Tibial nerve (tissue), 4 donors: ENCODE measurements around the gene NUFIP2.

Experiments used
- EP300 ChIP-seq, 2 donors: sonication (generic); formaldehyde crosslinking; IDR thresholded peaks; one replicate each; pipeline ENCODE4 v1.6.1; 2017; ENCODE audit warnings: antibody characterized with exemption in 2 of 2, mild to moderate bottlenecking in 1 of 2
- POLR2A ChIP-seq, 2 donors: fragments of 450-650 bp; IDR thresholded peaks; one replicate each; pipeline ENCODE4 v1.6.1; 2017; ENCODE audit warnings: antibody characterized with exemption in 2 of 2, mild to moderate bottlenecking in 2 of 2, moderate library complexity in 2 of 2
- TF ChIP-seq, protein P1 (sequence below), 5 experiments: fragments of 200-600 bp in 3 of 5; fragments of 450-650 bp in 2 of 5; sonication (generic) in 3 of 5; IDR thresholded peaks; one replicate each; pipeline ENCODE4 v1.5.1; 2016 to 2019; ENCODE audit warnings: antibody characterized with exemption in 5 of 5, mild to moderate bottlenecking in 3 of 5, moderate library complexity in 2 of 5

DNA sequence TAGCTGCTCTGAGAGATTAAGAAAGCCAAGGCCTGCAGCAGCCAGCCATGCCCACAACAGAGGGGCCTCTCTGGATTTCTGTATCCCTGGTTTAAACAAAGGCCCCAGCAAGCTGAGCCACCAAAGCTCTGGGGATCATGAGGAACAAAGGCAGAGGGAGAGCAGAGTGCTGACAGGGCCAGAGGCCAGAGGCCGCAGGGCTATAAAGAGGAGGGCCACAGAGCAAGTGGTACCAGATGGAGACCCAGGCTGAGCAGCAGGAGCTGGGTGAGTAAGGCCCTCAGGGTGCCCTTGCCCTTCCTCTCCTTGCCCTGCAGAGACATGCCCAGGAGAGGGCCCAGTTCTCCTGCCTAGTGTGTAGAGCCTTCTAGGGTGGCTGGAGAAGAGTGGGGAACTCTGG, 47.3 kb downstream of the NUFIP2 start, which contains the start of gene CRYBA1:
- TF ChIP-seq, protein P1, sequence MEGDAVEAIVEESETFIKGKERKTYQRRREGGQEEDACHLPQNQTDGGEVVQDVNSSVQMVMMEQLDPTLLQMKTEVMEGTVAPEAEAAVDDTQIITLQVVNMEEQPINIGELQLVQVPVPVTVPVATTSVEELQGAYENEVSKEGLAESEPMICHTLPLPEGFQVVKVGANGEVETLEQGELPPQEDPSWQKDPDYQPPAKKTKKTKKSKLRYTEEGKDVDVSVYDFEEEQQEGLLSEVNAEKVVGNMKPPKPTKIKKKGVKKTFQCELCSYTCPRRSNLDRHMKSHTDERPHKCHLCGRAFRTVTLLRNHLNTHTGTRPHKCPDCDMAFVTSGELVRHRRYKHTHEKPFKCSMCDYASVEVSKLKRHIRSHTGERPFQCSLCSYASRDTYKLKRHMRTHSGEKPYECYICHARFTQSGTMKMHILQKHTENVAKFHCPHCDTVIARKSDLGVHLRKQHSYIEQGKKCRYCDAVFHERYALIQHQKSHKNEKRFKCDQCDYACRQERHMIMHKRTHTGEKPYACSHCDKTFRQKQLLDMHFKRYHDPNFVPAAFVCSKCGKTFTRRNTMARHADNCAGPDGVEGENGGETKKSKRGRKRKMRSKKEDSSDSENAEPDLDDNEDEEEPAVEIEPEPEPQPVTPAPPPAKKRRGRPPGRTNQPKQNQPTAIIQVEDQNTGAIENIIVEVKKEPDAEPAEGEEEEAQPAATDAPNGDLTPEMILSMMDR (IDR thresholded peaks at IDR 0.05) = no peak
- TF ChIP-seq EP300 (IDR thresholded peaks at IDR 0.05) = no peak
- no peak for TF ChIP-seq POLR2A (IDR thresholded peaks at IDR 0.05)
